ENCODE results near the gene NSUN6.

DNA sequence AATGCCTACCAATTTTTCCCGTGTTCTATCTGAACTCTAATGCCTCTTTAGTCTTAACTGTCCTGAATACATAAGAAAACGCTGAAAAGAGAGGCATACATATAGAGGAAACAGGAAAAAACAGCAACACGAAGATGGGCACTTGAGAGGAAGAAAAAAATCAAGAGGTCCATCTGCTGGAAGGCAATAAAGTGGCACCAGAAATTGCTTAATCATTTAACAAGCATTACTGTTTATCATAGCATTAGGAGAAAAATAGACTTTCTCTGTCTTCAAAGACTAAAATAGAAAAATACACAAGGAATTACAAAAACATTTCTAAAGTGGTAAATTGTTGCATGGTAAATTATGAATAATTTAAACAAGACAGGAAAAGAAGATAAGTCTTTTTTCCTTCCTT lies 35.0 kb downstream of the NSUN6 start:
- TF ChIP-seq, protein P1, sequence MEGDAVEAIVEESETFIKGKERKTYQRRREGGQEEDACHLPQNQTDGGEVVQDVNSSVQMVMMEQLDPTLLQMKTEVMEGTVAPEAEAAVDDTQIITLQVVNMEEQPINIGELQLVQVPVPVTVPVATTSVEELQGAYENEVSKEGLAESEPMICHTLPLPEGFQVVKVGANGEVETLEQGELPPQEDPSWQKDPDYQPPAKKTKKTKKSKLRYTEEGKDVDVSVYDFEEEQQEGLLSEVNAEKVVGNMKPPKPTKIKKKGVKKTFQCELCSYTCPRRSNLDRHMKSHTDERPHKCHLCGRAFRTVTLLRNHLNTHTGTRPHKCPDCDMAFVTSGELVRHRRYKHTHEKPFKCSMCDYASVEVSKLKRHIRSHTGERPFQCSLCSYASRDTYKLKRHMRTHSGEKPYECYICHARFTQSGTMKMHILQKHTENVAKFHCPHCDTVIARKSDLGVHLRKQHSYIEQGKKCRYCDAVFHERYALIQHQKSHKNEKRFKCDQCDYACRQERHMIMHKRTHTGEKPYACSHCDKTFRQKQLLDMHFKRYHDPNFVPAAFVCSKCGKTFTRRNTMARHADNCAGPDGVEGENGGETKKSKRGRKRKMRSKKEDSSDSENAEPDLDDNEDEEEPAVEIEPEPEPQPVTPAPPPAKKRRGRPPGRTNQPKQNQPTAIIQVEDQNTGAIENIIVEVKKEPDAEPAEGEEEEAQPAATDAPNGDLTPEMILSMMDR (IDR thresholded peaks at IDR 0.05; ENCODE audit: insufficient read depth, low read length, poor library complexity, severe bottlenecking): no peak
- no peak for TF ChIP-seq EZH2phosphoT487 (conservative IDR thresholded peaks at IDR 0.05; ENCODE audit: low read length)

Data from SU-DHL-6 (cell line).